Measurements from ENCODE around the gene DCLK1. TPM values are rescaled to one million over a fixed set of nuclear protein-coding genes. Genes with fewer than 3 reads are reported as not detected.

Gene DCLK1
- total RNA-seq, 4 donors from 2014 or later = 1.1 to 10.8 (median 6.7) TPM

DNA sequence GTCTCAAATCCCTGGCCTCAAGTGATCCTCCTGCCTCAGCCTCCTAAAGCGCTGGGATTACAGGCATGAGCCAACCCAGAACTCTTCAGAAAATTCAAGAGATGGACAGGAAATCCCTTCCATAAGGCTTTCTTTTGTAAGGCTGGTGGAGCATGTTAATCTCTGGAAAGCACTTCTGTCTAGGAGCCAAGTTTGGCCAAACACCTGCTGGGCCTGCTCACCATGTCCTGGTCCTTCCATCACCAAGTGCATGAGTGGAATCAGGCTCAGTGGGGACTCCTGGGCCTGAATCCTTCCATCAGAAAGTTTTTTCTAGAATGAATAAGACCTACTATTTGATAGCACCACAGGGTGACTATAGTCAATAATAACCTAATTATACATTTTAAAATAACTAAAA is 148.0 kb downstream of the DCLK1 start:
- intact Hi-C loops (cut with DNase I; ENCODE audit: low total_unique reads) = loop anchor here (5.0 kb wide), 1 partner anchor 289 kb away; no protein-coding TSS in a partner anchor
- TF ChIP-seq POLR2A (IDR thresholded peaks at IDR 0.05) (no peak), POLR2AphosphoS5 (IDR thresholded peaks at IDR 0.05) (no peak), EP300 (IDR thresholded peaks at IDR 0.05; ENCODE audit: low read depth) (no peak)
- TF ChIP-seq, protein P1, sequence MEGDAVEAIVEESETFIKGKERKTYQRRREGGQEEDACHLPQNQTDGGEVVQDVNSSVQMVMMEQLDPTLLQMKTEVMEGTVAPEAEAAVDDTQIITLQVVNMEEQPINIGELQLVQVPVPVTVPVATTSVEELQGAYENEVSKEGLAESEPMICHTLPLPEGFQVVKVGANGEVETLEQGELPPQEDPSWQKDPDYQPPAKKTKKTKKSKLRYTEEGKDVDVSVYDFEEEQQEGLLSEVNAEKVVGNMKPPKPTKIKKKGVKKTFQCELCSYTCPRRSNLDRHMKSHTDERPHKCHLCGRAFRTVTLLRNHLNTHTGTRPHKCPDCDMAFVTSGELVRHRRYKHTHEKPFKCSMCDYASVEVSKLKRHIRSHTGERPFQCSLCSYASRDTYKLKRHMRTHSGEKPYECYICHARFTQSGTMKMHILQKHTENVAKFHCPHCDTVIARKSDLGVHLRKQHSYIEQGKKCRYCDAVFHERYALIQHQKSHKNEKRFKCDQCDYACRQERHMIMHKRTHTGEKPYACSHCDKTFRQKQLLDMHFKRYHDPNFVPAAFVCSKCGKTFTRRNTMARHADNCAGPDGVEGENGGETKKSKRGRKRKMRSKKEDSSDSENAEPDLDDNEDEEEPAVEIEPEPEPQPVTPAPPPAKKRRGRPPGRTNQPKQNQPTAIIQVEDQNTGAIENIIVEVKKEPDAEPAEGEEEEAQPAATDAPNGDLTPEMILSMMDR (IDR thresholded peaks at IDR 0.05) = no peak
- H3K27me3 ChIP-seq = no peaks in the 10 kb centered on the region
- in situ Hi-C loops (cut with MboI; ENCODE audit: low pct_ligation_motif_present in 1 of 4, low pct_unique_long_range_greater_than_20kb in 1 of 4, low sequenced_read_pairs in 3 of 4) = loop anchor here in 3 of 4 donors (5.0 to 25.0 kb wide), 4 partner anchors 279 to 754 kb away; no protein-coding TSS in a partner anchor
- H3K4me3 ChIP-seq = no peak overlapping the region
- no peaks in the 10 kb centered on the region for H3K4me1 ChIP-seq
- H3K36me3 ChIP-seq = no peaks in the 10 kb centered on the region
- no peaks in the 10 kb centered on the region for H3K9me3 ChIP-seq
- no peak for DNase-seq
- 100% methylated on average over 1 of the region's 1 CpG; no CpG with 5 or more reads in 1 of the 2 donors for WGBS, 2 donors (ENCODE audit: low coverage in 1 of 2)
- H3K27ac ChIP-seq = no peak overlapping the region

DNA sequence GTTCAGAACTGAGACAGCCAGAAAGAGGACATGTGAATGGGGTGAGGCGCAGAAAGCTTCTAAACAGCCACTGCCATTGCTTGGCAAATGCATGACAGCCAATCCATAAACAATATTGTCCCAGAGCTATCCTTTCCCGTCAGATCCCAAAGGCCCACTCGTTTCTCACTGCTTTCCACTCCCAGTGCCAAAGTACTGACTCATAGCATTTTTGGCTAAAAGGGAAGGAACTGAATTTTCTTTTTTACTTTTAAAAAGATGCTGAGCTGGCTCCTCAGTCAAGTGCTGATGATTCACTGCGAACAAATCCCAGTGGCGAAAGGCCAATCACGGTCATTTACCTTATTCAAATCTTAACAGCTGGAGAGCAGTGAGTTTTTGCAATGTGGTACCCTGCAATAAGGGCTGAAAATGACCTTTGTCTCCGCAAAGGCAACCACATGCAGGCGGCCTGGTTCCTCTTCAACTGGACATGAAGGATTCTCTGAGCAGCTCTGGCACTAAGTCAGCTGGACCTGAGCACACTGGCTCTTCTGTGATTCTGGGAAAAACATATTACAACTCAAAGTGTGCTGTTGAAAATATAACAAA is 151.7 kb downstream of the DCLK1 start:
- in situ Hi-C loops (cut with MboI; ENCODE audit: low pct_ligation_motif_present in 1 of 4, low pct_unique_long_range_greater_than_20kb in 1 of 4, low sequenced_read_pairs in 3 of 4) (loop anchor here in 3 of 4 donors (5.0 to 25.0 kb wide), 3 partner anchors 283 to 758 kb away; no protein-coding TSS in a partner anchor), intact Hi-C loops (cut with DNase I; ENCODE audit: low total_unique reads) (loop anchor here (5.0 kb wide), 1 partner anchor 758 kb away; no protein-coding TSS in a partner anchor)
- Histone ChIP-seq H3K4me1 (no peaks in the 10 kb centered on the region), H3K27ac (peak overlapping the region; percentile 49 to 76 (median 60)), H3K36me3 (no peaks in the 10 kb centered on the region), H3K9me3 (no peaks in the 10 kb centered on the region), H3K4me3 (no peak overlapping the region), H3K27me3 (no peaks in the 10 kb centered on the region)
- peak; percentile 45 for DNase-seq
- no peak for TF ChIP-seq EP300 (IDR thresholded peaks at IDR 0.05; ENCODE audit: low read depth)
- peak in 2 of 3 donors; percentile 26 to 57 for TF ChIP-seq POLR2AphosphoS5 (IDR thresholded peaks at IDR 0.05)
- TF ChIP-seq, protein P1 (IDR thresholded peaks at IDR 0.05) = no peak
- no peak for TF ChIP-seq POLR2A (IDR thresholded peaks at IDR 0.05)
- WGBS, 2 donors (ENCODE audit: low coverage in 1 of 2) = 56 to 58% methylated on average over 3 to 8 of the region's 8 CpGs

DNA sequence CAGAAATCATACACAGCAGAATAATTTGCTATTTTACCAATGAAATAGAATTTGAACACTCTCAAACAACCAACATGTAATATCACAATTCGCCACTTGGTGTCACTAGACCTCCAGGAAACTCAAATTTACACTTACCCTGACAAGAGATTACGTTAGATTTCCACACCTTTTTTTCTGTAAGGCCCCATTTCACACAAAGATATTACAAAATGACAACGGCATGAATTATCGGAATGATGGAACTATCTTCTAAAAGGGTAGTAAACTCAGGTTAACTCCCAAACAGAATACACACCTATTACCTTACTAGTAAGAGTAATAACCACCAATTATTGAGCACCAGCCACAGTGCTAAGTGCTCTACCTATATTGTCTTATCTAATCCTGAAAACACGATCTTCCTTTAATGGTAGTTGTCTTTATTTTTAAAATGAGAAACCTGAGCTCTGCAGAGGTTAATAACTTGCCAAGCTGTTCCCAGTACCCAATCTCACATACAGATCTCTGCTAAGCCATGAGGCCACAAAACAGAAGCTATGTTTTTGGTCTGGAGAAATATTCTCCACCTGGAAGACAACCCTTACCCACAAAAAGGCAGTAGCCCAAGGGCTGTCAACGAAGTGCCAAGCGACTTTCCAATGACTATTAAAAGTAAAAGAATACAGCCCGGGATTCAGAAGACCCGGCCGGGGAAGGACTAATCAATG is 152.4 kb downstream of the DCLK1 start:
- WGBS, 2 donors (ENCODE audit: low coverage in 1 of 2) = 35 to 53% methylated on average over 10 of the region's 10 CpGs
- Histone ChIP-seq H3K27ac (peak overlapping the region; percentile 49 to 76 (median 60)), H3K36me3 (no peaks in the 10 kb centered on the region), H3K4me3 (no peak overlapping the region), H3K9me3 (no peaks in the 10 kb centered on the region), H3K4me1 (no peaks in the 10 kb centered on the region), H3K27me3 (no peaks in the 10 kb centered on the region)
- in situ Hi-C loops (cut with MboI; ENCODE audit: low pct_ligation_motif_present in 1 of 4, low pct_unique_long_range_greater_than_20kb in 1 of 4, low sequenced_read_pairs in 3 of 4) = loop anchor here in 3 of 4 donors (5.0 to 25.0 kb wide), 3 partner anchors 284 to 759 kb away; no protein-coding TSS in a partner anchor
- TF ChIP-seq, protein P1 (IDR thresholded peaks at IDR 0.05) = peak; percentile 73 to 82 (median 77)
- TF ChIP-seq POLR2A (IDR thresholded peaks at IDR 0.05) (no peak), POLR2AphosphoS5 (IDR thresholded peaks at IDR 0.05) (no peak), EP300 (IDR thresholded peaks at IDR 0.05; ENCODE audit: low read depth) (no peak)
- no peak for DNase-seq
- intact Hi-C loops (cut with DNase I; ENCODE audit: low total_unique reads) = loop anchor here (5.0 kb wide), 1 partner anchor 759 kb away; no protein-coding TSS in a partner anchor

DNA sequence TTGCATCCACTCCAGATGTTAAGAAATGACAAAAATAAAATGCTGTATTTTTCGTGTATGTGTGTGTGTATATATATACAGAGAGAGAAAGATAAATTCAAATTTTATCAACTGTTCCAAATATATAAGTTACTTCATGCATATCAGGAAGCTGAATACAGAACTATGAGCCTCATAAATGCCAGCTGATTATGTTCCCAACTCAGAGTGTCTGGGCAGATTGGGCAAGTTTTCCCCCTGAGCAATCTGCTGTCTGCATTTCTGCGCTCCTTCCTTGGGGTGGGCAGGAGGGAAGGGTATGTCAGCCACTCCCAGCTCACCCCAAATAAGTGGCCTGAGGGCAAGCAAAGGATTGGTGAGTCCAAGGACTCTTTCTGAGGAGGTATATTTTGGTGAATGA is 154.1 kb downstream of the DCLK1 start:
- intact Hi-C loops (cut with DNase I; ENCODE audit: low total_unique reads) = loop anchor here (5.0 kb wide), 1 partner anchor 760 kb away; no protein-coding TSS in a partner anchor

More for the DNA sequence above, 154.1 kb downstream of the DCLK1 start:
- 63 to 64% methylated on average over 1 to 2 of the region's 2 CpGs for WGBS, 2 donors (ENCODE audit: low coverage in 1 of 2)
- H3K36me3 ChIP-seq = no peaks in the 10 kb centered on the region
- H3K4me3 ChIP-seq = no peak overlapping the region
- in situ Hi-C loops (cut with MboI; ENCODE audit: low pct_ligation_motif_present in 1 of 4, low pct_unique_long_range_greater_than_20kb in 1 of 4, low sequenced_read_pairs in 3 of 4) = loop anchor here in 3 of 4 donors (5.0 to 25.0 kb wide), 3 partner anchors 285 to 760 kb away; no protein-coding TSS in a partner anchor
- H3K4me1 ChIP-seq = no peaks in the 10 kb centered on the region
- H3K27ac ChIP-seq = no peak overlapping the region
- no peaks in the 10 kb centered on the region for H3K9me3 ChIP-seq
- TF ChIP-seq POLR2A (IDR thresholded peaks at IDR 0.05) (no peak), EP300 (IDR thresholded peaks at IDR 0.05; ENCODE audit: low read depth) (no peak), POLR2AphosphoS5 (IDR thresholded peaks at IDR 0.05) (no peak)
- TF ChIP-seq, protein P1 (IDR thresholded peaks at IDR 0.05) = no peak
- no peak for DNase-seq
- H3K27me3 ChIP-seq = no peaks in the 10 kb centered on the region
